ENCODE data around the gene SH3YL1.

Gene SH3YL1

GRCh38 chr2:281381-281780 lies 17.5 kb upstream of the SH3YL1 start:
- no peak for DNase-seq

DNA sequence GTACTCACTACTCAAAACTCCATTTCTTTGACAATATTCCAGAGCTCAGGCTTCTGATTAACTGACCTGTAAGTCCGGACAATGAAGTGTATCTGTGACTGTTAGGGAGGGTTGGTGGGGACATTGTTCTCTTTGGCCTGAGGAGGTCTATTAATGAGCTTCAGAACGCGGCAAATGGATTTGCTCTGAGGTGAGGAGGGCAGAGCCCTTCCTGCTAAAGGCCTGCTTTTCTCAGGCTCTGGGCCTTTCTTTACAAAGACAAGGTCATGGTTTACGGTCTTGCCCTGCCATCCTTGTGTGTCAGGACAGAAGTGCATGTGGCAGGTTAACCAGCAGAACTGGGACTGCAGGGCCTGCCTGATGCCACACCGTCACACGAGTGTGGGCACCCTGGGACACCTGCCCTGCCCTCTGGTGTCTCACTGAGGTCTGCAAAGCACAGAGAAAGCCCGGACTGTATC lies 16.8 kb upstream of the SH3YL1 start:
- no peak for DNase-seq

DNA sequence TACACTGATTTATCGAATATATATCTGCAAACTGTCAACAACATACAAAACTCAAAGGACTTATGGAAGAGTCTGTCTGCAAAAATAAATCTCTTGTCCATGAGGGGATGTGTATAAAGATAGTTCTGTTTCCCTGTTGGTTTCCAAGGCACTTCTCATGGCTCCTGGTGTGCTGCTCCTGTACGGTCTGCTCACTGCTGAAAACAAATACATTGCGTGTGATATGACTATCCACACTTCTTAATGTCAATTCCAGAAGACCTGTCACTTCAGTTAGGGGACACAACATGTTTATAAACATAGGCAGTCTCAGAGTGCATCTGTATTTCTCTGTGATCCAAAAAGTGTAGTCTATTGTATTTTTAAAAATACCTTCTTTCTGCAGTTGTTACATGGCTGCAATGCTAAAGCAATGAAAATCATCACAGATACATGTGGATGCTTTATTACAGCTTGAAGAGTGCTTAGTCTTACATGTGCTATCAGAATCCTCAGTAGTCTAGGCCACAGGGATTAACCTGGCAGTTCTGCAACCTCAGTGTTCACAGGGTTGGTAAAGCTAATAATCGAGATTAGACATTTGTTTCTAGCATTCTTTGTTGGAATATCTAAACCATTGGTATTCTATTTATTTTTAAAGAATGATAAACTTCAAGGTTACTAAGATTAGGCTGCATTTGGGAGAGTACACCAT lies 16.3 kb upstream of the SH3YL1 start:
- no peak for DNase-seq

DNA sequence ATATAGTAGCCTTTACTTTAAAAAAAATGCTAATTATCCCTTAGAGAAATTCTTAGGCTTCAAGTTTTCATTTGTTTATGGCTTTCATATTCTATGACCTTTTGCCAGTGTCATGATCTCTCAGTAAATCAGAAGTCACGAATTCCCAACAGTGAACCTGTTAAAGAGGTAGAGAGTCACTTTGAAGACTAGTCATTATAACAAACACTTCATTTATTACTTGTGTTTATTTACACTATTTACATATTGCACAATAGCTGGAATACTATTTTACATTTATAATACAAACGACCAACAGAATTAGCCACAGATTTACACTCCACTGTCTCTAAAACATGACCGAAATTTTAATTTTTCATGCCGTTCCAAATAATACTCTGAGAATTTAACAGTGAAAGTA lies 15.5 kb upstream of the SH3YL1 start:
- no peak for DNase-seq

- no peak for DNase-seq
These were observed 15.1 kb upstream of the SH3YL1 start for GRCh38 chr2:278927-279320.

DNA sequence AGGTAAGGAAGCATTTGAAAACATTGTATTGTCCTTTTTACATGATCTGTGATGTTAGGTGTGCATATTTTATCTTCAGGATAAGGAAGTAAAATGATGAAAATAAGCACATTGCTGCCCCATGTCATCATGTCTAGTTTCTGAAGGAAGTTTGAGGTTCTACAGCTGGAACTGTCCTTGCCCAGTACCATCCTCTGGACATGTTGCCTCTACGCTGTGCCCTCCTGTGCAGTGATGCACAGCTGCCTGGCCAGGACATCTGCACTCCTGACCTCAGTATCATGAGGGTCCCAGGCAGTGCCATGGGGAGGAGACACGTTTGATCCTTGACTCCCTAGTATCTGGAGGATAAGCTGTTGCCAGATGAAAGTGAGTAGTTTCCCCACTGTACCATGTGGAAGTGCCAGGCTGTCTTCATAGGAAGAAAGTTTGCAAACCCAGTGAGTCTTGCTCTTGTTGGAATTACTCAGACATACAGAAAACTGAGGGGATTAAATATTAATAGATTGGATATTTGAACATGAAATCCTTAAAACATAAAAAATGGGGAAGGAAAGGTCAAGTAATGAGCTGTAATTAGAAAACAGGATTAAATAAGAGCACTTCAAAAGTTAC lies 14.6 kb upstream of the SH3YL1 start:
- DNase-seq, result no peak

- DNase-seq, result no peak
These were observed 11.6 kb upstream of the SH3YL1 start for GRCh38 chr2:275466-275865.

DNA sequence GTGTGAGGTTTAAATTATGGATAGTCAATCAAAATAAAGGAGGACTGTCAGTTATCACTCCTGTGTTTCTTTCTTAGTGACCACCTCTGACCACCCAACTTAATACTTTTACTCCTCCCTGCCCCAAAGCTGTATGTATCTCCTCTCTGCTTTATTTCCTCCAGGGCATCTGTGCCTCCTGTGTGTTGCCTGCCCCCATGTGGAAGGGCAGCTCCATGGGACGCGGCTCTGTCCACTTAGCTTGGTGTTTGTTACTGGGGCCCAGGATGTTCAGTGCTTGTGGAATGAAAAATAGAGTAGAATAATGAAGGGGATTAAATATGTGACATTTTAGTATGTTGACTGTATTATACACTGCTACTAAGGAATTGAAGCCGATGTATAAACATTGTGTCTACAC lies 10.7 kb upstream of the SH3YL1 start:
- no peak for DNase-seq

DNA sequence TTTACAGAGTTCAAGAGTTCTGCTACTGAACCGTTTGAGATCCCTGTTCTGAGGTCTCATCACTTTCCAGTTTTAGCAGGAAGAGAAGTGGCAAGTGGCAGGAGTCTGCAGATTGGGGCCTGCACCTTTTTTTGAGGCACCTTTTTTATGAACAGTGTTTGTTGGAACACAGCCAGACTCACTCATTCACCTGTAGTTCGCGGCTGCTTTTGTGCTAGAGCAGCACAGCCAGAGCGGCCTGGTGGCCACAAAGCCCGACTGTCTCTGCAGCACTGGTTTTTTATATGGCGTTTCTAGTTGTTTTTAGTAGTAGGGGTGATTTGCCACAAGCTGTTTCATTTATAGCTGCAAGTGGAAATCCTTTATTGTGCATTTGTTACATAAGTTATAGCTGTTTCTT lies 9.5 kb upstream of the SH3YL1 start:
- DNase-seq, result no peak

DNA sequence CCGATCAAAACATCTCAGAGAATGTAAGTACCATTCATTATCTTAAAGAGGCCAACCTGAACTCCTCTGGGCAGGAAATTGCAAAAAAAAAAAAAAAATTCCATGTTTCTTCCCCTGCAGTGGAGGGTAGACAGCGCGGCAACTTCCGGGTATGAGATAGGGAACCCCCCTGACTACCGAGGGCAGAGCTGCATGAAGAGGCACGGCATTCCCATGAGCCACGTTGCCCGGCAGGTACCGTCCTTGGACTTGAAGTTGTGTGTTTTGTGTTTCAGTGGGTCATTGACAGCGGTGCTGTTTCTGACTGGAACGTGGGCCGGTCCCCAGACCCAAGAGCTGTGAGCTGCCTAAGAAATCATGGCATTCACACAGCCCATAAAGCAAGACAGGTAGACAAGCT lies 8.1 kb upstream of the SH3YL1 start:
- DNase-seq, result no peak

DNA sequence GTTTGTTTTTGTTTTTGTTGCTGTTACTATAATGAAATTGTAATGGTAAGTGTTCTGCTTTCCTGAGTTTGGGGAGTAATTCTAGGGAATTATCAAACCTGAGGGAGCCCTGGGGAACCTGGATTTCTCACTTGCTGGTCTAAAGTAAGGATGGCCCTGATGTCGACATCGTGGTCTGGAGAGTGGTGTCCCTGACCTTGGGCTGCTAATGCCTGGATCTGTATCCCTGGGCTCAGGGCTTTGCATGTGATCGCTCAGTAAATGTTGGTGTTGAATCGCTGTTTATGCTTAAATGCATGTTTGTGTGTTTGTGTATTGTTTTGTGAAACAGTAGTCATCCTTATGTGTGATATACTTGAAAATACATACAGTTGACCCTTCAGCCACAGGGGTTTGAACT lies 7.0 kb upstream of the SH3YL1 start:
- no peak for DNase-seq

DNA sequence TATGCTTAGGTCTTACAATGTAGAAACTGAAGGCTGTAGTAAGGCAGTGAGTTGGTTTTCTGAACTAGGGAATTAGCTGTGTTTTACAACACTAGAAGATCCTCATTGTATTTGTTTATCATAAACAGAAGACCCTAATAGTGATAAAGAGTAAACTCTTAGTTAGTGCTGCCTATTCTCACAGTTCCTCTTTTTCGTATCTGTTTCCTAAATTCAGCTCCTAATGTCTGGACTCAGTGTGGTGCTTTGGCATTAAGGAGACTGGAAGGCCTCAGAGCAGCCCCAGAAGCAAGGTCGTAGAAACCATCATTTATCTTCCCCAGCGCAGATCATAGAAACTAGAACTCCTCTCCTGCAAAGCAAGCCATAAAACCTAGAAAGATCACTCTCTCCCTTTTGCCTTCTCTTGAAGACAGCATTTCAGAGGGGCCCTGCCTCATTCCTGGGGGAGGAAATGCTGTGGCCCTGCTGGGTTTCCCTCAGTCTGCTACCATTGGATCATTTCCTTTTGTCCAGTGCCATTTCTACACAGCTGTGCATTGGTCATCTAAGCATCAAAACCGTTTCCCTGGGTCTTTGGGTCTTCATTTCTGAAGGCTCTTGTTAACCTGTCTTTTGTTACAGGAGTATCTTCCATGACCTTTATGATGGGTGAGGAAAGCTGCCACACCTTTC lies 5.7 kb upstream of the SH3YL1 start:
- DNase-seq, result no peak

GRCh38 chr2:268323-268722 lies 4.5 kb upstream of the SH3YL1 start:
- DNase-seq, result no peak

GRCh38 chr2:264493-265468 lies 949 bp upstream of the SH3YL1 start, which contains the start of gene ACP1:
Gene ACP1 (plus strand): TSS chr2:264947. CDS start chr2:264965, 18 bp downstream.
- peak; percentile 86 for DNase-seq

GRCh38 chr2:263022-263738 lies 652 bp downstream of the SH3YL1 start:
- no peak for DNase-seq

DNA sequence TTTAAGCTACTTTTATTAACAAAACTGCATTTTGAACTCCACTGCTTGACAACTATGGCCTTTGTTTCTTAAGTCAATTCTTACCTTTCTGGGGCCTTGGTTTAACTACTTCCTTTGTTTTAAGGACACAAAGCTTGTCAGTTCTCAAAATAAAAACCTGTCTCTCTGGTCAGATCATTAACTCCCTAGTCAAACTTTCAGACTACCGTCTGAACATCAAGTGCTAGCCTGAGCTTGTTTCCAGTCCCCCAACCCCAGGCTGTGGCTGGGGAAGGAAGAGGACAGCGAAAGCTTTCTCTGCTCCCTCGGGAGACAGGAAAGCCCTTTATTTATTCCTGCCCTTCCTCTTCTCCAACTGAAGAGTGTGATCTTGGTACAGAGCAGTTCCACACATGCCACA lies 1.7 kb downstream of the SH3YL1 start:
- no peak for DNase-seq

- no peak for DNase-seq
These were observed 3.2 kb downstream of the SH3YL1 start for GRCh38 chr2:260507-261161.

- no peak for DNase-seq
These were observed 4.0 kb downstream of the SH3YL1 start for GRCh38 chr2:259789-260331.

GRCh38 chr2:258933-259332 lies 4.9 kb downstream of the SH3YL1 start:
- DNase-seq, result no peak

DNA sequence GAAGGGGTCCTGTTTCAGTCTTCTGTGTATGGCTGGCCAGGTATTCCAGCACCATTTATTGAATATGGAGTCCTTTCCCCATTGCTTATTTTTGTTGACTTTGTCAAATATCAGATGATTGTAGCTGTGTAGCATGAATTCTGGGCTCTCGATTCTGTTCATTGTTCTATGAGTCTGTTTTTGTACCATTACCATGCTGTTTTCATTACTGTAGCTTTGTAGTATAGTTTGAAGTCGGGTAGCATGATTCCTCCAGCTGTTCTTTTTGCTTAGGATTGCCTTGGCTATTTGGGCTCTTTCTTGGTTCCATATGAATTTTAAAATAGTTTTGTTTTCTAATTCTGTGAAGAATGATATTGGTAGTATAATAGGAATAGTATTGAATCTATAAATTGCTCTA lies 6.0 kb downstream of the SH3YL1 start:
- no peak for DNase-seq

- DNase-seq, result no peak
These were observed 6.4 kb downstream of the SH3YL1 start for GRCh38 chr2:257429-257828.

- no peak for DNase-seq
These were observed 7.7 kb downstream of the SH3YL1 start for GRCh38 chr2:256094-256493.

Data from NCI-H446 treated with DMSO at 0.1 percent for 48 hours (cell line).